Stimulated activated CD8-positive, alpha-beta memory T cell treated with anti-CD3 and anti-CD28 coated beads, Interleukin-4, amount 100 ng/mL, for 48 hours (primary cell): Measurements from ENCODE around the gene ZBTB39.
"Not testable (repeated sequence)": the region's sequence is repeated elsewhere in the genome, so short reads cannot be mapped to it uniquely, and the experiment has no call there.

Experiments used
- DNase-seq: peaks from one replicate; pipeline ENCODE4 v3.0.0-alpha.2; 2020

Gene ZBTB39

DNA sequence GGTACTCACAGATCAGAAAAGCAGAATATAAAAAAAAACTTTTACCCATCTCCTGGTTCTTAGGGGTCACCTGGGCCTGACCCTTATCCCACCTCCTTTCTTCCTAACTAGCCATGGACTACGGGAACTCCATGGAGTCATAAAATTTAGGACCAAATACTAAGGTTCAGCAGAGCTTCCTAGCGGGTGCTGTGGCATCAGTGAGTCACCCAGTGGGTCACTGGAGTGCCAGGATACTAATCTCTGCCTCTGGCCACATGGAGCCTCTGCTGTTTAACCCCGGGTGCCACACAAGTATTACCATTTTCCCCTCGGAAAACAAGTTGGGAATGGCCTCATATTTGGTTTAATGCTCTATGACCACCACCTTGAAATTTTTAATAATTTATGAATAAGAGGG, 6.9 kb downstream of the ZBTB39 start:
- DNase-seq, result peak; percentile 20

DNA sequence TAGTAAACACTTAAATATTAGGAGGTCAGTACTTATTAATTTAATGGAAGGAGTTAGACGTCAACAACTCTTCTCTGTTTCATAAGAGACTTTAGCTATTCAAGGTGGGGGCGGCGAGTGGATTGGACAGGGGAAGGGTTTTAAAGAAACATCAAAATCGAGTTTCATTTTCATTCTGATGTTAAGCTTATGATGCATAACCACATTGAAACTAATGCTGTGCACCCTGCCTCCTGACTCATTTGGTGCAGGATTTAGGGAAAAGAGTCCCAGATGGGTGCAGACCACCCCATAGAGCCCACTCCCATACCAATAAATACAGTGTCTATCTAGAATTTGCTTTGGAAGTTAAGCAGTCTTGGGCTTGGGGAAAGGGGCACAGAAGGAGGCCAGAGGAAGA, 7.4 kb downstream of the ZBTB39 start:
- peak; percentile 73 for DNase-seq

DNA sequence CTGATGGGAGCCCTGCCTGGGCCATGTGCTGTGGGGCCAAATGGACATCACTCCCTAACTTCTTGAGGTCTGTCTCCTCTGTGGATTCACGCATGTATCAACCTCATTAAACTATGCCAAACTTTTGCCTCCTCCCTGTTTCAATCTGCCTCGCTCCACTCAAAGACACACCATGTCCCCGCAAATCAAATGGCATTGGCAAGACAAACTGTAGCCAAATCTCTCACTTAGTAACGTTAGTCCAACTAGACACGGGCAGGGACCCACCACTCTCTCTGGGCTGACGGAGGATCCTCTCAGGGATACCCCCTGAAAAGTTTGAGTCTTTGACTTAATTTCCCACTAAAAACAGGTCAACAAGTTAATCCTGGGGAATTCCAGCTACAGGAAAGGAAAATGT, 8.0 kb downstream of the ZBTB39 start:
- DNase-seq, result peak; percentile 18

DNA sequence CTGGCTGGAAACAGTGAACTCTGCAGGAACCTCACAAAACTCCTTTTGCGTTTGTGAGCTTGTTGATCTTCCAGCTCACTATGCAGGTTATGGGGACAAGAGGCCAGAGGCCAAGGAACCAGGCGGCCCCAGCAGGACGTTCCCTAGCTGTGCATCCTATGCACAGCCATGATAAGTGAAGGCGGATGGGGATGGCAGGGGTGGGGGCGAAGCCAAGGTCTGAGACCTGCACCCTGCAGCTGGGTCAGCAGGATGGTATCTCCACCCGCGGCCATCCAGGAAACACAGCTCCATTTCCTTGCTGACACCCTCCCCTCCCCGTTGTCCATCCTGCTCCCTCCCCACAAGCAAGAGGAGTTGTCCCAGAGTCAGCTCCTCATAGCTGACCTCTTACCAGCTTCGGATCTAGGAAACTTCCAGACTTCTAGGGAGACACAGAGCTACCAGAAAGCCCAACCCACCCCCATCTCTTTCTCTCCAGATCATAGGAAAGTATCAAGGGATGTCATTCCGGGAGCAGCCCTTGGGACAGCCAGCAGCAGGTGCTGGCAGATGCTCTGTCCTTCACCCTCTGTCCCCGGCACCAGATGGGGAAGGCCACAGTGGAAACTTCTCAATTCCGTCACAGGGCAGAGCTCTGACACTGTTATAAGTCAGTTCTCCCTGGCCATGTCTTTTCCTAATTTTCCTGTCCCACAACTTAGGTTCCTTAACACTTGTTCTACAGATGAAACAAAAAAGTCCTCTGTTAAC, 9.4 kb downstream of the ZBTB39 start:
- peak; percentile 10 for DNase-seq

DNA sequence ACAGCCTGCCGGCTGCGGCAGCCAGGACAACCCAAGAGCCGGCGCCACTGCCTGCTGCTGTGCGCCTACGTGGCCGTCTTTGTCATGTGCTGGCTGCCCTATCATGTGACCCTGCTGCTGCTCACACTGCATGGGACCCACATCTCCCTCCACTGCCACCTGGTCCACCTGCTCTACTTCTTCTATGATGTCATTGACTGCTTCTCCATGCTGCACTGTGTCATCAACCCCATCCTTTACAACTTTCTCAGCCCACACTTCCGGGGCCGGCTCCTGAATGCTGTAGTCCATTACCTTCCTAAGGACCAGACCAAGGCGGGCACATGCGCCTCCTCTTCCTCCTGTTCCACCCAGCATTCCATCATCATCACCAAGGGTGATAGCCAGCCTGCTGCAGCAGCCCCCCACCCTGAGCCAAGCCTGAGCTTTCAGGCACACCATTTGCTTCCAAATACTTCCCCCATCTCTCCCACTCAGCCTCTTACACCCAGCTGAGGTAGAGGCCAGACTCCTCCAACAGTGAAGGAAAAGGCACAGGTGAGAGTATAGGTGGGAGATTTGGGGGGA, 10.3 kb downstream of the ZBTB39 start:
- DNase-seq, result peak; percentile 19

DNA sequence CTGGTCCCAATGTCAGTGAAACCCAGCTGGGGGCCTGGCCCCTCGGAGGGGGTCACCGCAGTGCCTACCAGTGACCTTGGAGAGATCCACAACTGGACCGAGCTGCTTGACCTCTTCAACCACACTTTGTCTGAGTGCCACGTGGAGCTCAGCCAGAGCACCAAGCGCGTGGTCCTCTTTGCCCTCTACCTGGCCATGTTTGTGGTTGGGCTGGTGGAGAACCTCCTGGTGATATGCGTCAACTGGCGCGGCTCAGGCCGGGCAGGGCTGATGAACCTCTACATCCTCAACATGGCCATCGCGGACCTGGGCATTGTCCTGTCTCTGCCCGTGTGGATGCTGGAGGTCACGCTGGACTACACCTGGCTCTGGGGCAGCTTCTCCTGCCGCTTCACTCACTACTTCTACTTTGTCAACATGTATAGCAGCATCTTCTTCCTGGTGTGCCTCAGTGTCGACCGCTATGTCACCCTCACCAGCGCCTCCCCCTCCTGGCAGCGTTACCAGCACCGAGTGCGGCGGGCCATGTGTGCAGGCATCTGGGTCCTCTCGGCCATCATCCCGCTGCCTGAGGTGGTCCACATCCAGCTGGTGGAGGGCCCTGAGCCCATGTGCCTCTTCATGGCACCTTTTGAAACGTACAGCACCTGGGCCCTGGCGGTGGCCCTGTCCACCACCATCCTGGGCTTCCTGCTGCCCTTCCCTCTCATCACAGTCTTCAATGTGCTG, 11.0 kb downstream of the ZBTB39 start:
- DNase-seq, result peak; percentile 18

DNA sequence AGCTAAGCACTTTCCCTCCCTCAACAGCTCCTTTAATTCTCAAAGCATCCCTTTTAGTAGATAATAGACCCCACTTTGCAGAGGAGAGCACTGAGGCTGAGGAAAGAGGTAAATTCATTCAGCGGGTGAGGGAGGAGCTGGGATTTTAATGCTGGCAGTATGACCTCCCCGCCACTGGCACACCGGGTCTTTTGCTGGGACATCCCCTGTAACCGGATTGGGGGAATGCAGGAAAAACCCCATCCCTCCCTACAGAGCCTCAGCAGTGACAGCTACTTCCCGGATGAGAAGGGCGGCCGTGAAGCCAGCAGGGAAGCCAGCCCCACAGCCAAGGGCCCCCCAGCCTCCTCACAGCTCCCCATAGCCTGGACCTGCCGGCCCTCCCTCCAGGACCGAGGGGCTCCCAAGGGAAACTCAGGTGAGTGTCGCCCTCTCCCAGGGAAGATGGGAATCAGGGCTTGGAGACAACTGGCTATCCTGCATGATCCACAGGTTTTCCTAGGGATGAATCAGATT, 12.1 kb downstream of the ZBTB39 start:
- no peak for DNase-seq

DNA sequence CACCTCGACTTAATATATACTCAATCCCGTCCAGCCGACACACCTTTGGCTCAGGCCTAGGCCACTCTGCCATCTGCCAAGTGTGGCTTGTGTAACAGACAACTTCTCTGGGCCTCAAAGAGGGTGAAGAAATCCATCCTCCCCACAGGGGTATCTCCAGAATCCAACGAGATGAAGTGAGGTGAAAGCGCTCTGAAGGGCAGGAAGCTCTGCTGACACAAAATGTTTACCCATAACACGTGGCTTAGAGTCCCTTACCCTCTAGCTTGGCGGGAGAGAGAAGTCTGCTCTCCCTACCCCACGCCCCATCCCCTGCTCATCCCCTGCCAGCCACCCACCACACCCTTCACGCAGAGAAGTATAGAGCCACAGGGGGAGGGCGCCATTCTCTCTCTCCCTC, 13.0 kb downstream of the ZBTB39 start:
- DNase-seq, result peak; percentile 9

DNA sequence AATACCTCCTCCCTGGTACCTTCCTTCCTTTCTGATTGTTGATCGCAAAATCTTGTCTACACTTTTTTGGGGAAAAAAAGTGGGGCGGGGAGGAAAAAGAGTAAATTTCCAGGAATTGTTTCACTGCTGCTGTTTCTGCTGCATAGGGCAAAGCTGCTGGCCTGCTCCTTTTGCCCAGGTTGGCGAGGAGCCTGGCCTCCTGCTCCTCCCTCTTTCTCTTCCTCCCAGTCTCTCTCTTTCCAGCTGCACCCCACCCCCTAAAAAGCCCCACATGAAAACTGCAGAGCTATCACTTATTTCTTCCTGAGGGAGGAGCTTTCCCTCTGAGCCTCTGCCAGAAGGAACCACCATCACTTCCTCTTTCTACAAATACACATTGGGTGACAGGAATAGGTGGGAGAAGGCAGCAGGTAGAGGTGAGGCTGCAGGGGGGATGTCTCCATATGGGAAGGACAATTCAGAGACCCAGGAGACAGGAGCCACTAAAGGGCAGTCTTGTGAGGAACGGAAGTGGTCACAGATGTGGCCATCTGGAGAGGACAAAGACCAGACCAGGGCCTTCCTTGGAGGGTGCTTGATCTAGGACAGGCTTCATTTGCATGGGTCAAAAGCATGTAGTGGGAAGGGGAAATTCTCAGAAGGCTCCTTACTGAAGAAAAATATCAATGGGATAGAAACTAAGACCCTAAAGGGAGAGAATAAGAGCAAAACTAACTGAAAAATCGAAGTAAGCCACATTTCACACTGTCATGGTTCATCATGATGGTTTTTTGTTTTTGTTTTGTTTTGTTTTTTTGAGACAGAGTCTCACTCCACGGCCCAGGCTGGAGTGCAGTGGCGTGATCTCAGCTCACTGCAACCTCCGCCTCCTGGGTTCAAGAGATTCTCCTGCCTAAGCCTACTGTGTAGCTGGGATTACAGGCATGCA, 14.8 kb downstream of the ZBTB39 start:
- peak; percentile 15 for DNase-seq

DNA sequence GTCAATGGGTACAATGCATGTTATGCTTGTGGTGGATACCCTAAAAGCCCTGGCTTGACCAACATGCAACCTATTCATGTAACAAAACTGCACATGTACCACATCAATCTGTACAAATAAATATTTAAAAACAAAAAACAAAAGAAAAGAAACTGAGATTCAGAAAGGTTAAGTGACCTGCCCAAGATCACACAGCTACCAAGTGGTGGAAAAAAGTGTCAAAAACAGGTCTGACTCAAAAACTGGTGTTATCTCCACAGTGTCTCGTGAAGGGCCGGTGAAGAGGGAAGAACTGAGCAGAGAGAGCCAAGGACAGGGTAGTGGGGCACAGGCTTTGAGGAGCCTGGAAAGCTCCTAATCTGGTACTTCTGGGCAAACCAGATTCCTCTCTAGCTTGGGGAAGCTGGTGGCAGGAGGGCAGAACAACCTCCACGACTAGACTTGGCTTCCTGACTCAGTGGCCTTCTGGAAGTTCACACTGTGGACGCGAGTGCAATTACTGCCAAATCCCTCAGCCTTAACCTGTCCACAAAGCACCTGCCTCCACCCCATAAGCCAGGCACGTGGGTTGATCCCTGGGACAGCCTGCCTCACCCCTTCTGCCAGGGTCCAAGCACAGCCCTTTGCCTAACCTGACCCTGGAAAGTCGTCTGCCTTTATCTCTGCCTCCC, 15.6 kb downstream of the ZBTB39 start:
- DNase-seq, result peak; percentile 19

DNA sequence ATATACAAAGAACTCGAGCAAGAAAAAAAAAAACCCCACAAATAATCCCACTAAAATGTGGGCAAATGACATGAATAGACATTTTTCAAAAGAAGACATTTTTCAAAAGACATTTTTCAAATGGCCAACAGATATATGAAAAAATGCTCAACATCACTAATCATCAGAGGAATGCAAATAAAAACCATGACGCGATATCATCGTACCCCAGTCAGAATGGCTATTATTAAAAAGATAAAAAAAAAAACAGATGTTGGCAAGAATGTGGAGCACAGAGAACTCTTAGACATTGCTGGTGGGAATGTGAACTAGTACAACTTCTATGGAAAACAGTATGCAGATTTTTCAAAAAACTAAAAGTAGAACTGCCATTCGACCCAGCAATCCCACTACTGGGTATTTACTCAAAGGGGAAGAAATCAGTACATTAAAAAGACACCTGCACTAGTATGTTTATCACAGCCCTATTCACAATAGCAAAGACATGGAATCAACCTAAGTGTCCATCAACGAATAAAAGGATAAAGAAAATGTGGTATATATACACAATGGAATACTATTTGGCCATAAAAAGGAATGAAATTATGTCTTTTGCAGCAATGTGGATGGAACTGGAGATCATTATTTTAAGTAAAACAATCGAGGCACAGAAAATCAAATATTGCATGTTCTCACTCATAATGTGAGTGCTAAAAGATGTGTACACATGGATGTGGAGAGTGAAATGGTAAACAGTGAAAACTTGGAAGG, 16.3 kb downstream of the ZBTB39 start:
- DNase-seq, result no peak

DNA sequence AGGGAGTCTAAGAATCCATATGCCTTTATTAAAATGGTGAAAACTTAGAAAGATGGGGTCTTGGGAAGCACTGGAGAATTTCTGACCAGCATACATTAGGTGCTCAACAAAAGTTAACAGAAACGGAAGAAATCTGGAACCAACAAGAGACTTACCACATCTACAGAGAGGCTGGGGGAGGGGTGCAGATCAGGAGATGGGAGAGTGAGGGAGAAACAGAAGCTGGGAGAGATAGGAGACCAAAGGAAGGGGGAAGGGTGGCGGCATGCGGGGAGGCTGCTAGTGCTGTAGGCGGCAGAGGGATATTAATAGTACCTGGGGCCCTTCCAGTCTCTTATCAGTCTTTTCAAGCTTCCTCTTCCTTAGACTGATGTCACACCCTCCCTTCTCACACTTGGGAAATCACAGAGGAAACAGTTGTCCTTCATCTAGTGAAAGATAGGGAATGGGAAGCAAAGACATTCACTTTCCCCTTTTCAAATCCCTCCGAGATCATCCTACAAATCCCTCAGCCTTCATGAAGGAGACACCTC, 18.1 kb downstream of the ZBTB39 start:
- no peak for DNase-seq

DNA sequence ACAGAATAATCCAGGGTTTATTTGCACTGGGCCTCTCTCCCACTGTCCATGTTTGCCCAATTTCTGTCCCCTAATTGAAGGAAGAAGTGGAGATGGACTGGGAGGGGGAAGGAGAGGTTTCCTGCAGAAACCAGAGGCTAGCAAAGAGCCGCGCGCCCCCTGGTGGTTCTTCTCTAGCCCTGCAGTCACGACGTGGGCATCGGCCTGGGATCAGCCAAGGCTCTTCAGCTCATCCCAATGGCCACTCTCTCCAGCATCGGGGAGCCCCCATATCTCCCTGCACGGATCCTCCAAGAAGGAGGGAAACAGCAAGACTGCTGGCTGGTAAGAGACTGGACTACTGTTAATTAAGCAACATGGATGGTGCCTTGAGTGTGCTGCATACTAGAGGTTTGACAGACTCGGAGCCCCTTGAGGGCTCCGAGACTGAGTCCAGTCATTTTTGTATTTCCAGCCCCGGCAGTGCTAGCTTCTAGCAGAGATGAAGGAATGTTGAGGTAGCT, 18.7 kb downstream of the ZBTB39 start:
- DNase-seq, result peak; percentile 88

DNA sequence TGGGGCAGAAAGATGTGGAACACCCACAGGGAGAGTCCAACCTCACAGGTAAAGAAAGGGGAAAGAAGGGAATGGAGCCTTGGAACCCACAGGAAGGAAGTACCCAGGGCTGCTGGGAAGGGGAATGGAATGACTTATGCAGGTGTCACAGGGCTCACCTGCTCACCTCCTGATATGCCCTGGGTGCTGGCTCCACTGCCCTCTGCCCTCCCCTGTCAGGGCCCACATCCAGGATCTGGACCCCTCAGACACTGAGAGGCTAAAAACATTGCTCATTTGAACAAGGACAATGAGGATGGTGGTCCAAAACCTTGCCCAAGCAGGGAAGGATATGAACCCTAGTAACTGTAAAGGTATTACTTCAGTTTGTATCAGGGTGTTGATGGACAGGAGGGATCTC, 19.3 kb downstream of the ZBTB39 start:
- DNase-seq, result no peak

DNA sequence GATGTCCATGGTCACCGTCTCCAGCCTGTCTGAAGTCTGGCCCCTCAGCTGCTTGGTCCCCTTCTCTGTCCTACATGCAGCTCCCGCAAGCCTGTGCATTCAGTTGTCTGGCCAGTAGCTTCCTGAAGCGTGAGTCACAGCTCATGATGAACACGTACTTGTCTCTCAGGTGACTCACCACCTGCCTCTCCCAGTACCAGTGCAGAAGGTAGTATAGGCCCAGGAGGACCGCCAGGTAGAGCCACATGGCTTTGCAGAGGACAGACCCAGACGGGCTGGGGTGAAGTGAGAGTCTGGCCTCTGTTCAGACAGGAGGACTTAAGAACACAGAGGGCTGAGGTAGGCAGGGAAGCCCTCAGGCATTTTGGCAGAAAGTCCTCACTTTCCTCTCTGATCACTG, 20.6 kb downstream of the ZBTB39 start:
- DNase-seq, result not testable (repeated sequence)

DNA sequence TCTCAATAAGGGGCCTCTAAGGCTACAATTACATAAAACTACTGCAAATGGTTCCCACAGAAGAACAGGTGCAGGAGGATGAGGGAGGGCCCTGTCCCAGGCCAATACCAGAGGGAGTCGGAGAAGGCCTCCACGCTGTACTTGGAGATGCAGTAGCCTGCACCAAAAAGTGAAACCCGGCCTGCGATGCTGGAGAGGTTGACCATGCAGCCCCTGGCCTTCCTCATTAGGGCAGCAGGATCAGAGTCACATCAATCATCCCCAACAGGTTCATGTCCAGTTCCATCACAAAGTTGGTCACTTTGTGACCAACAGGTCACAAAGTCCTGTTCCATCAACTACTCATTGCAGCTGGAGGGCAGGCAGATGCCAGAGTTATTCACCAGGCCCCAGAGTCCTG, 23.0 kb downstream of the ZBTB39 start:
- DNase-seq, result no peak

DNA sequence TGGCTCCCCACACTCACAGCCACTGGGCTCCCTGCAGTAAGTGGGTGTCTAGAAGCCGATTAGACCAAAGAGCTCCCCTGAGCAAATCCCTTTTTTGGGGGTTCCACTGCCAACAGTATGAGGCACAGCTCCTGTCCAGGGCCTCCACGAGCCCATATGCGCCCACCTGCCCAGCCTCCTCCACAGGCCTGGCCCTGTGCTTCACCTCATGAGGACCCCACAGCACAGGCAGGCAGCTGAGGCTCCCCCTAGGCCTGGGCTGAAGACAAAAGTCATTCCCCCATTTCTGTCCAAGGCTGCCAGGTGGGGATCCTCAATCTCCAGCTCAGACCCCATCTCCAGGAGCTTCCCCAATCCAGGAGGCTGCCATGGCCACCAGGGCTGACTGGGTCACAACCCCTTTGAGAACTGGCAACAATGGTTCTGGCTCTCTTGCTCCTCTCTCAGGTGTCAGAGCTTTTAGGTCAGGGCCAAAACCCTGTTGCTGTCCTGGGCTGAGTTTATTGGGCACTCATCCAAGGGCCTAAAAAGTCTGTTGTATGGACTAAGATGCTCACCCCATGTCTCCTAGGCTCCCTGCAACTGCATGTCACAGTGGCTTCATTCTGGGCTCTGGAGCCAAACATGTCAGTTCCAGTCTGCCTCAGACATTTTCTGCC, 23.6 kb downstream of the ZBTB39 start:
- DNase-seq, result not testable (repeated sequence)

DNA sequence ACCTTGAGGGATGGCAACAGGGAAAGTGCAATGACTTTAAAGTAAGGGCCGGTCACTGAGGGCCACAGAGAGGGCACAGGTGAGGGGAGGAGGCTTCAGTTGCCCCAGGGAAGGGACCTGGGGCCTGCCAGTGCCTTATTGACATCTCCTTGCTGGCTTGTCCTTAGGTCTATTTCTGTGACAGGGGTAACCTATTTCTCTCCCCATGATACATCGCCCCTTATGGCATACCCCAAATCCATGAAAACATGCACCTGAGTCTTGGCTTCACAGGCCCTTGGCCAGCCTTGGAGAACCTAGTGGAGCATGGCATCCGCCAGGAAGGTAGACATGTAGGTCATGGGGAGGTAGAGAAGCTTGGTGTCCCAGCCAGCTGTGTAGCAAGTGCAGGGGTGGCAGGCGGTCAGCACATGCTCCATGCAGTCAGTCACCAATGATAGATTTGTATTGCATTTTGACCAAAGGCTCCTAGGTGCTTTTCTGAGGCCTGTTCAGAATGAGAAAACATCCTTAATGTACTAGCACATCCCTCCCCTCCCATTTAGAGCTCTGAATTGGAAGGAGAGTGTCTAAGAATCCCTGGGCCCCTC, 25.3 kb downstream of the ZBTB39 start:
- DNase-seq, result no peak

DNA sequence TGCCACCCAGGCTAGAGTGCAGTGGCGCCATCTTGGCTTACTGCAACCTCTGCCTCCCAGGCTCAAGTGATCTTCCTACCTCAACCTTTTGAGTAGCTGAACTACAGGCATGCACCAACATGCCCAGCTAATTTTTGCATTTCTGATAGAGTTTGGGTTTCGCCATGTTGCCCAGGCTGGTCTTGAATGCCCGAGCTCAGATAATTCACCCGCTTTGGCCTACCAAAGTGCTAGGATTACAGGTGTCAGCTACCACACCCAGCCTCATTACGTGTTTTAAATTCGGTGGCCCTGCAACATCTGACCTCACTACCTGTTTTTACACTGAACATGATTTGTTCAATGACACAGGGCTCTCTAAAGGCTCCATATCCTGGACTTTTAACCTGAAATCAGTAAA, 26.1 kb downstream of the ZBTB39 start:
- no peak for DNase-seq

DNA sequence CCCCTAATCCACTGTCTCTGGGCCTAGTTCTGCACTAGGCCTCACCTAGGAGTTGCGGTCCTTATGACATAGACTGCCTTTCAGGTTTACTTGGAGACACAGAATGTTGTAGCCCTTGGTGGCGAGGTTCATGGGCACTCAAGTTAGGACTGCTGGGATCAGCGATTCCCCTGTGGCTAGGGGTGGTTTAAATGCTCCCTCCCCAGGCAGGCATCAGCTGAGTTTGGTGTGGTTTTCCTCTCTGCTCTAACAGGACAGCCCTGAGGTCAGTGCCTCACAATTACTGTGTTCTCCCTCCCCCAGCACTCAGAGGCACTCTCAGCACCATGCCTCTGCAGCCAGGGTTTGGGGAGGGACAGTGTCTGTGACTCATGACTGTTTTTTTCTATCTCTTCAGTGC, 26.7 kb downstream of the ZBTB39 start:
- no peak for DNase-seq
